Inferior parietal cortex (tissue), 1 donor: Measurements from ENCODE around the gene METTL25.

Source experiments
- DNase-seq: peaks from one replicate; pipeline ENCODE4 v3.0.0-alpha.2; 2016; ENCODE audit errors: extremely low spot score

Gene METTL25

DNA sequence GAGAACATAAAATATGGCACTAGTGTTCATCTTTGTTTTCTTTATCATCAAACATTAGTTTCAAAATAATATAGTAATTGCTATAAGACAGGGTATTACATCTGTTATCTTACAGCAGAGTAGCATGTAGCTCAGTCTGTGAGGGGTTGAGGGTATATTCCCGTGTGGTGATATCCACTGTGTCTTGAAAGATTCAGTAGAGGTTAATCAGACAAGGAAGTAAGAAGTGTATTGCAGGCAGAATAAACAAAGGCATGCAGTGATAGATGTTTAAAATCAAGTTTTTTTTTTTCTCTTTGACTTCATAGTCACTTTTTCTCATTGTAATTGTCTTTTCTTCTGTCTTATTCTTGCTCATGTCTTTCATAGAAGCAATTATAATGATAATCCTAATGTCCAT, 48.3 kb downstream of the METTL25 start:
- no peak for DNase-seq

DNA sequence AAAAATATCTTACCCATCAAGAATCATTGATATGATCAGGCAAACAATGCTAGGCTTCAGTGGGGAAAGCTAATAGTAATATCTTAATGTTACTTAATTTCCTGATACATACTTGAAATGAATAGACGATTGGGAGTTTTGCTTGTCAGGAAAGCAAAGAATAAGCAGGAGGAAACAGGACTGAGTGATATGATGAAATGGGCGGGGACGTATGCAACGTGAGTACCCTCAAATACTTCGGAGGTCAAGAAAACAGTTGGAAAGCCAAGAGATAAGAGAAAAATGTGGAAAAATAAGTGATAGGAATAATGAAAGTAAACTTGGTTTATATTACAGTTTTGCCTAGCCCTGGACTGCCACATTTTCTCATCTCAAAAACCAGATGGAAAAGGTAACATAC, 49.2 kb downstream of the METTL25 start:
- DNase-seq, result no peak

DNA sequence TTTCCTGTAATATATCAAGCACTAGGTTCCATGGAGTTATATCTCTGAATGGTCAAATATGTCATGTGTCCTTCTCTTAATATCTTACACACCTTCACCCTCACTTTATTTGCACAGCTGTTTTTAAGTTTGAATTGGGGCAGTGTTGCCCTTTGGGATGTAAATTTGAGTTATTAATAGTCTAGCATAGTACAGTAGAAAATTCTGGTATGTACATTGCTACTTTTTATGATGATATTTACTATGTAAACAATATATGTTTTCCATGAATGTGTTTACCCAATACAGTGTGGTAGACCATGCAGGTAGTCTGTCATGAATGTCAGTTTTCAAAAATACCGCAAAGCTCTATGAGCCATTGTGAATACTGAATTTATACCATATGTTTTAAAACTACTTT, 50.5 kb downstream of the METTL25 start:
- no peak for DNase-seq

DNA sequence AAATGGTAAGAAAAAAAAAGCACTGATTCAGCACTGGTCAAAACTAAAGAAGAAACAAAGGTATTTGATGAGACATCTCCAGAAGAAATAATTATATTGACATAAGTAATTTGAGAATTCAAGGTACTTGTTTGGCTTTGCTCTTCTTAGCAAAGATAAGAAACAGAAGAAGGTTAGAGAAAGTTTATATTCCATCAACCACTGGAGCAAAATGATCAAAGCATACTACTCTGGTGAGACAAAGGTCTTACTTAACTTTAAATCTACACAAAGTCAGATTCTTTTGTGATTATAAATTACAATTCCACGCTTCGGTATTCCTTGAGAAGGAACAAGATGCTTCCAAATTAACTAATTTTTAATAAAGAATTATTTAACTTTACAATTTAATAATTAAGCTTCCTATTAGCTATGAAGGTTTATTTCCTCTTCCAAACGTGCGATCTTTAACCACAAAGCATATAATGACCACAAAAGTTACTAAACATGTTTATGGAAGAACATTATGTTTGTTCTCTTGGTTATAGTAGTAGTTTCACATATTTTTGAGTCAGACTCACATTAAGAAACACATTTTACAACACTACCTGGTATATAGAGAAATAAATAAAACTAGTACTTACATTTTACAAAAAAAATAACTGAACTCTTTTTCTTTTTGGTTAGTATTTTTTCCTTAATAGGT, 53.4 kb downstream of the METTL25 start:
- DNase-seq, result no peak

DNA sequence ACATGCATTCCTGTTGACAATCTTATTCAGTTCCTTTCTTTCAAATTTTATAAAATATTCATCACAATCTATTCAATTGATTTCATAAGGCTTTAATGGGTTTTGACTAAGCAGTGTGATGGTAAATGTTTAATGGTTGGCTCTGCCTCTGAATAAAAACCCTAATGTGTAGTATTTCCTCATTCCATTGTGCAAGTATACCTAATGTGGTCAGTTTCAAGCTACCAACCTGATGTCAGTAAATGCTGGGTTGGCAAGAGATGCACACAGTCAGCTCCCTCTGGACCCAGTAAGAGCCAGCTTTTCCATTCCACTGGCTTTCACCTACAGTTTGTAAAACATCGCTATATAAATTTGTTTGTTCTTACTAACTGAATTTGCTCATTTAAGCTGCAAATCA, 53.9 kb downstream of the METTL25 start:
- DNase-seq, result no peak

DNA sequence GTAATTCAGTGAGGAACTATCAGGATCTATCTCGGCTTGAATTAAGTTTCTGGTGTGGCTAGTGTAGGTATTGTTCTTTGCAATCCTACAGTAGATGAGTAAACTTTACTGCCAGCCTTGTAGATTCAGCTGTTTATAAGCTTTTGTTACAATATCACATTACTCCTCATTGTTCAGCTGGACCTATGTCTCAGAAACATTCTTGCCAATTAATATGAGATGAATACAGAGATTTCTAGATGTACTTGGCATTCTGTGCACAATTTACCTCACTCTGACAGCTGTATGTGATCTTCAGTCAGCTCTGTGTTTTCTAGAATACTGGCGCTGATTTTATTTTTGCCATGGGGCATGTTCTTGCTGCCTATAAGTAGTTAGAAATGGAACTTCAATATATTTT, 55.7 kb downstream of the METTL25 start:
- no peak for DNase-seq

DNA sequence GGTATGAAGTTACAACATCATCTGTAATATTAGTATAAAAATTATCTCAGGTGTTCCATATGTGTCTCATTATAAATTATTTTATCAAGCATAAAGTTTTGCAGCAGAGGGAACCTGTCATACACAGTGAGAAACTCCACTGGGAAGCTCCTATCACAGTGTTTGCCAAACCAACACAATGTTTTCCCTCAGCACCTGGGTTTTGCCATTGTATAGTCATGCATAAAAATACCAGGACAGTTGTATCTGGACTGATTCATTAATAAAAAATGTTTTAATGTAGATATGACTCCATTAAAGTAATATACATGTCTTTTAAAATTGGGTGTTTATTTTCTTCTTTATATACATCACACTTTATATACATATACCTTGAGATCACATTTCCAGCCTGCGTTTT, 56.6 kb downstream of the METTL25 start:
- DNase-seq, result no peak

DNA sequence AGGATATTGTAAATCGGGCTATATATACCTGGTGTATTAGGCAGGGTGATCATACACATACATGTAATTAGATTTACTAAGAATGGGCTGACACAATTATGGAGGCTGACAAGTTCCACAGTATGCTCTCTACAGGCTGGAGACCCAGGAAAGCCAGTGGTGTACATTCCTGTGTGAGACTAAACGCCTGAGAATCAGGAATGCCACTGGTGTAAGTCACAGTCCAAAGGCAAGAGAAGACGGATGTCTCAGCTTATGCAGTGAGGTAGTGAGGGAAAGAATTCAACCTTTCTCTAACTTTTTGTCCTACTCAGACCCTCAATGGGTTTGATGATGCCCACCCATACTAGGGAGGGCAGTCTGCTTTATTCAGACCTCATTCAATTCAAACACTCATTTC, 57.1 kb downstream of the METTL25 start:
- DNase-seq, result no peak

DNA sequence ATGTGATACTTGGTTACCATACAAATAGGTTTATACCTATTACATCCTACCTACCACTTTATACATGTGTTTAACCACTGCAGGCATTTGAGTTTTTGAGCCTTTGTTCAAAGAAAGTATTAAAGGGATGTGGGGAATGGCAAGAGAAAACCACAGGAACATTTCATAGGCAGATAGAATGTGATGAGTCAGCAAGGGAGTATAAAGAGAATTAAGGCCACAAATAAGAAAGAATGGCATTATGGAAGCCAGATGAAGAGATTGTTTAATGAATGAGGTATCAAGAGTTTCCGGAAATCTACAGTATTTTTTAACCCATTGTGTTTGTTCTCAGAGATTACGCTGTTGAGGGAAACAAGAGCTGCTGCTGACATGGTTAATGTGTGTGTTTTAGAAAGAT, 66.9 kb downstream of the METTL25 start:
- no peak for DNase-seq

DNA sequence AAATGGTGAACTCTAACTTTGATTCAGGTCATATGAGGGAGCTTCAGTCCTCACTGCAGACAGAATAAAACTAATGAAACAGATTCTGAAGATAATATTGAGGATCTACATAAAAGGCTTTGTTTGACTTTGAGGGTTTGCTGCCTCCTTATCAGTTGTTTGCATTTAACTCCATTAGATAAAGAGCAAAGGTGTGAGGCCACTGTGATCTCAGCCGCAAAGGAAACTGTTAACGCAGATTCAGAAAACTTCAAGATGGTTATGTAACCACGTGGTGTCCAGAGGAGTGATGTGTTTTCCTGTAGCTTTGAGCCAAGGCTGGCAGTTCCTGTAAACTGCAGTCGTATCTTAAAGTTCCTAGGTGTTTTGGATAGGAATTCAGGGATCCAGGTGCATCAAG, 67.8 kb downstream of the METTL25 start:
- no peak for DNase-seq

DNA sequence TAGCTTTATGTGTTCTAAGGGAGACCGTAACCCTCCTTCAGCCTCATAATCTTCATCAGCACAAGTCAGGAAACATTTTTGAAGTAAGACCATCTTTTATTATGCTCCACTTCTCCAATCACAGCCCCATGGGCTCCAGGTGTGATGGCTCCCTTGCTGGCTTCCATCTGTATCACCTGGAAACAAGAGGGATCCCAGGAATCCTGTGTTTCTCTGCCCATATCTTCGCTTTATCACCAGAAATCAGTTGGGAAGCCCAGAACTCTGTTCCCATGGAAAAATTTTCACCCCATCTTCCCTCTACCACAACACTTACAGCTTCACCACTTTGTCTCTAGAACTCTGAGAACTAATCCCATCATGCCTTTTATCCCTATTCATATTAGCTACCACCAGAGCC, 68.3 kb downstream of the METTL25 start:
- DNase-seq, result no peak

DNA sequence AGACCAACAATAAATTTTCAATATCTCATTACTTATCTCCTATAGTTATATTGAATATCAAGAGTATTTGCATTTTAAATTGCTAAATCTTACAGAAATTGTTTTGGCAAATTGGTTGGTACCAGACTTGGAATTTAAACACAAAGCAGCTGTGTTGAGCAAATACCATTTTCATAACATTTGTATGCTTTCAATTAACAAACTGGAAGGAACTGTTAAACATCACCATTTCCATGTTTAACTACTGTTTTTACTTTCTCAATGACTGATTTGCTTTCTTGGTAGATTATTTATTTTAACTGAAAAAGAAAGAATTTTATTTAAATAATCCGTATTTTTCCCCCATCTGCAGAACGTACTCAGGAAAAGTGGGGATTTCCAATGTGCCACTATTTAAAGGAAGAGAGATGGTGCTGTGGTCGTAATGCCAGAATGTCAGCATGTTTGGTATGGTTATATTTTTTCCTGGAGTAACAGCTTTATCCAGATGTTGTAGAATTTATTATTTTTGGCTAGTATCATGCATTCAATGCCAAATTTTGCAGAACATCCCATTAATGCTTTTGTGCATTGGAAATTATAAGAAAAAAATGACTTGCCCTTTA, 72.3 kb downstream of the METTL25 start:
- DNase-seq, result no peak

DNA sequence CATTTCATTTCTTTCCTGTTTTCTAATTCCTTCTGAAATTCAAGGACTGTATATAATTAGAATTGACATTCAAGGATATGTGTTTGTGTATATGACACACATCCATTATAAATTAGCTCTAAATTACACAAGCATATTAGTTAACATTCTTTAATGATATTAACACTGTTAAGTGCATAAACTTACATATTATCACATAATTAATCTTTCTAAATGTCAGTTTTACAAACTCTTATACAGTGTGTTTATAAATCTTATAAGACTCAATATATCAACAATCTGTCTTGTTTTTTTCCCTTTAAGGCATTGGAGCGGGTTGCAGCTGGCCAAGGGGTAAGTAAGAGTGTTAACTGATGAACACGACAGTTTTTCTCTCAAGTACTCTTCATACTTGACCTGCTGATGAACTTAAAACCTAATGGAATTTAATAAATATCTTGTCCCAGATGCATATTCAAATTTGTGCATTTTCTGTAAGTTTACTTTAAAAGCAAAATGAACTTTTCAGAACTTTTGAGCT, 76.1 kb downstream of the METTL25 start:
- DNase-seq, result no peak

DNA sequence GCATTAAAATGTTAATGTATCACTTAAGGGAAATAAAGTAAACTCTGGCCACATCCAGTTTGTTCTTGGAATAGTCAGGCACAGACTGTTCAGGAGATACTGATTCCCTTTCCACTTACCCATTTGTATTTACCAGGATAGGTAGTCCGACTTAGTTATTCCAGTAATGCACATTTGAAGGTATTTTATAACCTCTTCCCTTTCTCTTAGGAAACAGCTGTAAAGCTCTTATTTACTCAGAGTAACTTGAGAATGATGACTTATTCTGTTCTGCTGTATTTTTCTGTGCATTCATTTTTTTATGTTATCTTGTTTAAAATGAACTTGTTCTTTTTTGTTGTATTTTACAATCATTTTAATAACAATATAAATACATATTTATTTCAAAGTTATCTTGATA, 78.0 kb downstream of the METTL25 start:
- no peak for DNase-seq

DNA sequence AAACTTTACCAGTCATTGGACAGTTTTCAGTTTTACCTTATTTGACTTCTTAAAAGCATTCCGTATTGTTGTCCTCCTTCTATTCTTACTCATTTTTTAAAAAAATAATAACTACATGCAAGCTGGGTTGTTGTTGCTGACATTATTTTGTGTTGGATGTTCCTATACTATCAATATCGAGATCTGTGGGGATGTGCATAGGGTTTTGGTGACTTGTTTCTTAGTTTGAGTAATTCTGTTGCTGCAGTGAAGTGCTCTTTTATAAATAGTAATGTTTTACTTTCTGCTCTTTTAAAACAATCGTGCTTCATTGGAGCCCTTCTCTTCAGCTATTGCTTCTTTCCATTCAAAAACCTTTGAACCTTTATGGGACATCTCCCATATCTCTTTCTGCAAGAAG, 79.4 kb downstream of the METTL25 start:
- no peak for DNase-seq

DNA sequence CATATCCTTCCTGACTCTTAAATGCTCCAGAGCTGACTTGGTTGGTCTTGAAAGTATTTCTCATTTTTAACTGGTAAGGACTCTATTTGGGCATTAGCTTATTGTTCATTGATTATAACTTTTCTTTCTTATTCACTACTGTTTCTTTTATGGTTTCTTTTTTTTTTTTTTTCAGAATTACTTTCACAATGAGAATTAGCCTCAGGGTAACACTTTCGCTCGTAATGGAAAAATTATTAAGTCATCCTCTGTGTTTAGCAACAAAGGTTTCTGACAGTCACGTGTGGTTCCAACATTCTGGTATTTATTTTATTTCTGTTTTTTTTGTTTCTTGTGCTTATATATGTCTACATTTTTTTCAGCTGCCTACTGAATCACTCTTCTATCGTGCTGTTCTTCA, 80.0 kb downstream of the METTL25 start:
- no peak for DNase-seq

DNA sequence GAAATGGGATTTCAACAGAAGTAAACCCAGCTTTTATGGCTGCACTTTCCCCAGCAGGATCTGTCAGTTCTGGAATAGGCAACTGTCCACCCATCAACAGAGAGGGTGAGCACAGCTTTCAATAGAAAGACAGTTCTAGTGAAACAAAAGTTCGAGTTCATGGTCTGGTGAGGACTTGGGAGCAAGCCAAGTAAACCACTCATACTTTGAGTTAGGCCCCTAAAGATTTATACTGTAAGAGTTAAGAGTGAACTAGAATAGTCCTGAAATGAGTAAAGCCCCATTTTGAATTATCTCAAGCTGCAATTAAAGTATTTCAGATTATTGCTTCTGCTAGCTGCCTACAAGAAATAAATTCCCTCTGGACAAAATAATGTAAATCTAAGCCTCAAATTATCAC, 82.6 kb downstream of the METTL25 start:
- no peak for DNase-seq

DNA sequence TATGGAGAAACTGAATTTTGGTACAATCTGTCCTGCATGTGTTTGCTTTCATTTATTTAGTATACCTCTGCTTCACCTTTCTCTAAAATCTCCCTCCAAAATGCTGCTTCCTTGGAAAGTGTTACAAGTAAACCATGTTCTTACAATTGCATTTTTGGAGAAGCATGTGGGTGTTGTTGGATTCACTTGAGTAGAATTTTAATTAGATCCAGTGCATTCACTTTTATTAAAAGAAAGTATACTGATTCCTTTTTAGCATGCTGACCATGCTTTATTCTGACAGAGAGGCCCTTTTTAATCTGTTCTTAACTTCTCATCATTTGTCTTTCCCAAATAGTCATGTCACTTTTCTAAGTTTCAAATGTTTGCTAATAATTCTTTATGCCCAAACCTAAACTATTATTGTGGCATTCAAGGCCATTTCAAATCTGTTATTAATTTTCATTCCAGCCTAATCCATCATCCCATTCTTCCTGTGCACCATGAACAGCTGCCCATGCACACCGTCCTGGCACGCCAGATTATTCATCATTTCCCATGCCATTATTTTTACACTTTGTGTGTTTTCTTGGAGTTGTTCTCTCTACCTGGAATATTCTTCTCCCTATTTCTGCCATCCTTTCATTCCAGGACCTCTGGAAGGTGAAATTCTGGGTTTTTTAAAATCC, 90.7 kb downstream of the METTL25 start:
- DNase-seq, result no peak

DNA sequence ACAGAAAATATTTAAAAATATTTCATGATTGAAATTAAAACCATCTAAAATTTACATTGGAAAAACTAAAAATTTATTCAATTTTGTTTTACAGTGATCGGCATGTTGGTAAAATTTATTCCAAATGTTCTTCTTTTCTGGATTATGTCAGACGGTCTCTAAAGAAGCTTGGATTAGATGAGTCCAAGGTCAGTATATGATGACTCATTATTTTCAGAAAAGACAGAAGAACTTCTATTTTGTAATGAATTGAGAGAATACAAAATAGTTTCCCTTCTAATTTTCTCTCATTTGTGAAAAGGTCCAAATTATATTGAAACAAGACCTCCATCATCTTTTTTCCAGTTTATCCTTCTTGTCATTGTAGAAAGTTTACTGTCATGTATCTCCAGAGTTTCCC, 98.3 kb downstream of the METTL25 start:
- no peak for DNase-seq

DNA sequence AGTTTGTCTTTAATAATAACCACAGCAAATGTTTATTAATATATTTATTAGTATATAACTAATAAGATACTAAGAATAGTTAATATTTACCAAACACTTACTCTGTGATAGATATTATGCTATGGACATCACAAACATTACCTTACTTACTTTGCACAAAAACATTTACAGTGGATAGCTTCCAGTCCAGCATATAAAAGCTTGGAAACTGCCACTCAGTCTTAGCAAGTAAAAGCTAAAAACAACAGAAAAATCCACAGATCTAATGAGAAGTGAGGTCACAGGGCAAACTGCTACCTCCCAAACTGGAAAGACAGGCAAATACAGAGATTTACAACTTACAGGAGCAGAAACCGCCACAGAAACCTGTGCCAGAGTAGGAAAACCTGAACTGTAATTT, 99.8 kb downstream of the METTL25 start:
- no peak for DNase-seq

DNA sequence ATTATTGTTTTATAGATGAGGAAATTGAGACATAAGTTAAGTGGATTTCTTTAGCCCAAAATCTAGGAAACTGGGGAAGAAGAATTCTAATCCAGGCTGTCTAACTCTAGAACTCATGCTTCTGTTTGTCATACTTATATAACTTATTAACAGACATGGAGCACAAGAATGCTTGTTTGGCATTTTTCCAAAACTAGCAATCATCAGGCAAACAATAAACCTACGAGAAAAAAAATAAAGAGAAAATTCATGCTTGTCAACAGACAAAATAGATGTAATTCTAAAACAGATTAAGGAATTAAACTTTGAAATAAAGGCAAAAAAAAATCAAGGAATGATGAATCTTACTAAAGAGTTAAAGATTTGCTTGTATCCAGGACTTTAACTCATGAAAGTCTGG, 103.1 kb downstream of the METTL25 start:
- no peak for DNase-seq

DNA sequence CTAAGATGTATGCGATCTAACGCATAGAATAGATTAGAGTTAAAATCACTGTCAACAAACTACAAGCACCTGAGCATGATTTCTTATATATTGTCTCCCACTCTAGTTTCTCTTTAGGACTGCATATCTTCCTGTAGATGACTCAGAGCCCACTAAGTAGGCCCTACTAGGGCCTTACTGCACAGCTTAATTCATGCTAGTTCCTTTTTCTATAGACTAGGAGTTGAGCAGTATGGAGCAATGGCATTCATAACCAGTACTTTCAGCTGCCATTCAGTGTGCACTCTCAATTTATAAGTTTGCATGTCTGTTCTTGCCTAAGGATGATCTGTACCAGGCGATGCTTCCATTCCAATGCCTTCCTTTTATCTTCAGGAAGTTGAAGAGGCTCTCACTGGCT, 103.5 kb downstream of the METTL25 start:
- no peak for DNase-seq

DNA sequence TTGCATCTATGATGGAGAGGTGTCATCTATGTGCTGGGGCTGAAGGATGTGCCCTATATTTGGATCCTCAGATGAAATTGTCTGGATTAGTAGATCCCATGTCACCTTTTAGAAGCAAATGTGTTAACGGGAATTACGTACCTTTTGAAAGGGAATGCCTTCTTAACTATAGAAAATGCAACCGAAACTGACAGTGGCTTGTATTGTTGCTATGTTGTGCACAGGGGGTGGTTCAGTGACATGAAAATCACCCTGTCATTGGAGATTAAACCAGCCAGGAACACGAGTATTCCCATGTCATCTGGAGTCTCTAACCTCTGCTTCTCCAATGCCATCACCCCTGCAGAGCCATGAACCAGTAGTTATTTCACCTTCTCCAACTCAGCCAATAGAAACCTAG, 110.2 kb downstream of the METTL25 start:
- no peak for DNase-seq
